NCI-H128 (cell line): ENCODE measurements around the gene SET.

Experiments used
- DNase-seq: peaks from one replicate; lab custom pipeline; 2025; ENCODE audit not compliant: unreplicated experiment; lab: John Stamatoyannopoulos, UW

SET gene

GRCh38 chr9:128707446-128707845 lies 18.4 kb downstream of the SET start:
- no peak for DNase-seq

- DNase-seq: no peak
These were observed 23.7 kb downstream of the SET start for GRCh38 chr9:128712451-128713410.

- no peak for DNase-seq
These were observed 24.4 kb downstream of the SET start for GRCh38 chr9:128713411-128713780.

- no peak for DNase-seq
These were observed 25.0 kb downstream of the SET start for GRCh38 chr9:128713941-128714573.

GRCh38 chr9:128714586-128715435 lies 25.8 kb downstream of the SET start:
- DNase-seq: no peak

GRCh38 chr9:128715436-128715750 lies 26.4 kb downstream of the SET start:
- DNase-seq: no peak

GRCh38 chr9:128716581-128717254 lies 27.7 kb downstream of the SET start:
- no peak for DNase-seq

GRCh38 chr9:128718047-128718446 lies 29.0 kb downstream of the SET start:
- no peak for DNase-seq

GRCh38 chr9:128718475-128718874 lies 29.5 kb downstream of the SET start:
- no peak for DNase-seq

- no peak for DNase-seq
These were observed 31.0 kb downstream of the SET start for GRCh38 chr9:128719919-128720605.

- DNase-seq: no peak
These were observed 31.9 kb downstream of the SET start for GRCh38 chr9:128720841-128721486.

- DNase-seq: no peak
These were observed 32.5 kb downstream of the SET start for GRCh38 chr9:128721487-128722010.

- no peak for DNase-seq
These were observed 33.6 kb downstream of the SET start for GRCh38 chr9:128722380-128723351.

- no peak for DNase-seq
These were observed 34.4 kb downstream of the SET start for GRCh38 chr9:128723352-128723865.

GRCh38 chr9:128723866-128724743 lies 35.1 kb downstream of the SET start, which contains the start of gene ZDHHC12:
Gene ZDHHC12, minus strand, starts transcription at chr9:128724127. Its CDS starts 34 bp downstream, at chr9:128724093.
- peak; percentile 97 for DNase-seq

- DNase-seq: no peak
These were observed 35.8 kb downstream of the SET start for GRCh38 chr9:128724744-128725211.

- no peak for DNase-seq
These were observed 38.7 kb downstream of the SET start for GRCh38 chr9:128727640-128728248.
